ENCODE measurements around the gene BSCL2. TPM values are rescaled to one million over a fixed set of nuclear protein-coding genes. Genes with fewer than 3 reads are reported as not detected.
A peak's percentile ranks its signal among the peaks of the same experiment; 100 is the strongest.
"Not testable (repeated sequence)": the region's sequence is repeated elsewhere in the genome, so short reads cannot be mapped to it uniquely, and the experiment has no call there.

BSCL2 gene
- total RNA-seq, 2 donors from 2014 or later: 148 to 187 TPM

DNA sequence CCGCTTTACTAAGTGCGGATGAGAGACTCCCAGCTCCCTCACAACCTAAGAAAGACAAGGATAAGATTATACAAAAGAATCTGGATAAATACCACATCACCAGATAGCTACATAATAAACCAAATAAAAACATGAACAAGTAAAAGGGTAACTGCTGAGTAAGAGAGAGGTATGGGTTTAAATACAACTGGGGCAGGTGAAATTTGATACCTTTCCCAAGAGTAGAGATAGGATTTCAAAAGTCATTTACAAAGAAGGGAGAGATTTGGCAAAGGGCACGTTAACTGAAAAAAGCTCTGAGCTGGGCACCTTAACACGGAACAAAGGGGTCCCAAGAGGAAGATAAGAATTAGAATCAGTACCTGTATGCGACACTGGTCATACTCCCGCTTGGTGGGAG lies 30.1 kb downstream of the BSCL2 start:
- peaks cover 16% of the 10 kb centered on the region for H3K4me1 ChIP-seq (replicated peaks)

DNA sequence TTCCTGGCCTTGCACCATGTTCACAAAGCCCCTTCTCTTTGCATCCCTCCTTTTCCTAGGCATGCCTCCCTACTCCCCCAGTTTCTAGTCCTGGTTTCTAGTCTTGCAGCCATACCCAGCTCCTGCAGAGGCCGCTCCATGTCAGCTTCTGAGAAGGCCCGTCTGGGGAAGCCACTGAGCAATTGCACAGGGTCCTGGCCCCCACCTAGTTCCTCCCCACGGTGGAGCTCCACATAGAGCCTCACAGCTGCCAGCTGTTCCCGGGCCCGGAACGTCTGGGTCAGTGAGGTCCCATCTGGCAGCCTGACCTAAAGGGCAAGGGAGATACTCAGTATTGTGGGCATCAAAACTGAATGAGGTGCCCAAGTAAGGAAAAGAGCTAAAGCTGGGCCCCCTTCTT lies 30.5 kb downstream of the BSCL2 start:
- Histone ChIP-seq H3K27ac (no peak overlapping the region), H3K36me3 (no peaks in the 10 kb centered on the region), H3K27me3 (replicated peaks; ENCODE audit: insufficient read depth) (no peaks in the 10 kb centered on the region), H3K9me3 (no peaks in the 10 kb centered on the region), H3K4me1 (replicated peaks) (peaks cover 16% of the 10 kb centered on the region), H3K4me3 (no peak overlapping the region)
- TF ChIP-seq POLR2A (IDR thresholded peaks at IDR 0.05) (no peak), POLR2AphosphoS5 (IDR thresholded peaks at IDR 0.05) (no peak)
- TF ChIP-seq, protein P1, sequence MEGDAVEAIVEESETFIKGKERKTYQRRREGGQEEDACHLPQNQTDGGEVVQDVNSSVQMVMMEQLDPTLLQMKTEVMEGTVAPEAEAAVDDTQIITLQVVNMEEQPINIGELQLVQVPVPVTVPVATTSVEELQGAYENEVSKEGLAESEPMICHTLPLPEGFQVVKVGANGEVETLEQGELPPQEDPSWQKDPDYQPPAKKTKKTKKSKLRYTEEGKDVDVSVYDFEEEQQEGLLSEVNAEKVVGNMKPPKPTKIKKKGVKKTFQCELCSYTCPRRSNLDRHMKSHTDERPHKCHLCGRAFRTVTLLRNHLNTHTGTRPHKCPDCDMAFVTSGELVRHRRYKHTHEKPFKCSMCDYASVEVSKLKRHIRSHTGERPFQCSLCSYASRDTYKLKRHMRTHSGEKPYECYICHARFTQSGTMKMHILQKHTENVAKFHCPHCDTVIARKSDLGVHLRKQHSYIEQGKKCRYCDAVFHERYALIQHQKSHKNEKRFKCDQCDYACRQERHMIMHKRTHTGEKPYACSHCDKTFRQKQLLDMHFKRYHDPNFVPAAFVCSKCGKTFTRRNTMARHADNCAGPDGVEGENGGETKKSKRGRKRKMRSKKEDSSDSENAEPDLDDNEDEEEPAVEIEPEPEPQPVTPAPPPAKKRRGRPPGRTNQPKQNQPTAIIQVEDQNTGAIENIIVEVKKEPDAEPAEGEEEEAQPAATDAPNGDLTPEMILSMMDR (IDR thresholded peaks at IDR 0.05): no peak
- intact Hi-C loops (cut with DNase I): no loop called here
- DNase-seq (ENCODE audit: low spot score): no peak
- 51% methylated on average over 6 of the region's 6 CpGs for WGBS

More for the DNA sequence above, 30.1 kb downstream of the BSCL2 start:
- no peak overlapping the region for H3K27ac ChIP-seq
- TF ChIP-seq, protein P1 (IDR thresholded peaks at IDR 0.05): no peak
- no peak for TF ChIP-seq POLR2AphosphoS5 (IDR thresholded peaks at IDR 0.05)
- TF ChIP-seq POLR2A (IDR thresholded peaks at IDR 0.05): no peak
- H3K4me3 ChIP-seq: no peak overlapping the region
- no peaks in the 10 kb centered on the region for H3K9me3 ChIP-seq
- WGBS: 67% methylated on average over 6 of the region's 6 CpGs
- H3K27me3 ChIP-seq (replicated peaks; ENCODE audit: insufficient read depth): no peaks in the 10 kb centered on the region
- no peak for DNase-seq (ENCODE audit: low spot score)
- intact Hi-C loops (cut with DNase I): no loop called here
- H3K36me3 ChIP-seq: no peaks in the 10 kb centered on the region

DNA sequence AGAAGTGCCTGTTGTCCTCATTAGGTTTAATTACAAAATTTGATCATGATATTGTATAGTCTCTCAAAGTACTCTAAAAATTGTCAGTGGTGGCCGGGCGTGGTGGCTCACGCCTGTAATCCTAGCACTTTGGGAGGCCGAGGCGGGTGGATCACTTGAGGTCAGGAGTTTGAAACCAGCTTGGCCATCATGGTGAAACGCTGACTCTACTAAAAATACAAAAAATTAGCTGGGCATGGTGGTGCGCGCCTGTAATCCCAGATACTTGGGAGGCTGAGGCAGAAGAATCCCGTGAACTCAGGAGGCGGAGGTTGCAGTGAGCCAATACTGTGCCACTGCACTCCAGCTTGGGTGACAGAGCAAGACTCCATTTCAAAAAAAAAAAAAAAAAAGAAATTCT lies 31.8 kb downstream of the BSCL2 start:
- H3K27me3 ChIP-seq (replicated peaks; ENCODE audit: insufficient read depth); H3K36me3 ChIP-seq; H3K9me3 ChIP-seq; H3K27ac ChIP-seq; DNase-seq (ENCODE audit: low spot score); intact Hi-C loops (cut with DNase I); H3K4me3 ChIP-seq: not testable (repeated sequence)
- peaks cover 18% of the 10 kb centered on the region for H3K4me1 ChIP-seq (replicated peaks)
- WGBS: 91% methylated on average over 10 of the region's 10 CpGs

DNA sequence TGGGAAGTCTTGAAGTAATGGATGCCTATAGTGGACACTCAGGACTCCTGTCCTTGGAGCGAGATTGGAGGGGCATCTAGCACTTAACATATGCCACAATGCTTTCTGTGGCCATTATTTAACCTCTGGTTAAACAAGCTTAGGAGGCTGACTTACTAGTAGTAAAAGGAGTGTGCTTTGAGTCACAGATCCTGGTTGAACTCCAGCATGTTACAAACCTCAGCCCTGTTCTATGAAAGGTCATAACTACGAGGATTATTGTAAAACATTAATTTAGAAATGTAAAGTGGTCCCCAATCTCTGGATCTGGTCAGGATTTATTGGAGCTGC lies 34.1 kb downstream of the BSCL2 start:
- no peaks in the 10 kb centered on the region for H3K36me3 ChIP-seq
- WGBS: 62% methylated on average over 2 of the region's 2 CpGs

DNA sequence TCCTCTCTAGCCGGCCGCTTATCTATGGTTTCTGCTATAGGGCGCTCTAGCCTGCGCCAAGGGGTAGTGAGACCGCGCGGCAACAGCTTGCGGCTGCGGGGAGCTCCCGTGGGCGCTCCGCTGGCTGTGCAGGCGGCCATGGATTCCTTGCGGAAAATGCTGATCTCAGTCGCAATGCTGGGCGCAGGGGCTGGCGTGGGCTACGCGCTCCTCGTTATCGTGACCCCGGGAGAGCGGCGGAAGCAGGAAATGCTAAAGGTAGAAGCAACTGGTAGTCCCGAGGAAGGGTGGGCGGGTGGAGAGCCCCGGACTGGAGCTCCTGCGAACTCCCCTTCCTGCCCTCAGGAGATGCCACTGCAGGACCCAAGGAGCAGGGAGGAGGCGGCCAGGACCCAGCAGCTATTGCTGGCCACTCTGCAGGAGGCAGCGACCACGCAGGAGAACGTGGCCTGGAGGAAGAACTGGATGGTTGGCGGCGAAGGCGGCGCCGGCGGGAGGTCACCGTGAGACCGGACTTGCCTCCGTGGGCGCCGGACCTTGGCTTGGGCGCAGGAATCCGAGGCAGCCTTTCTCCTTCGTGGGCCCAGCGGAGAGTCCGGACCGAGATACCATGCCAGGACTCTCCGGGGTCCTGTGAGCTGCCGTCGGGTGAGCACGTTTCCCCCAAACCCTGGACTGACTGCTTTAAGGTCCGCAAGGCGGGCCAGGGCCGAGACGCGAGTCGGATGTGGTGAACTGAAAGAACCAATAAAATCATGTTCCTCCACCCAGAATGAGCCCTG lies 35.4 kb downstream of the BSCL2 start, which contains the start of the genes LBHD1 and UQCC3:
LBHD1 (minus strand) TSS at position 660 of the 782 bp plus-strand sequence. CDS start 2,236 bp downstream, outside the sequence.
UQCC3 (plus strand) TSS at position 66 of the 782 bp plus-strand sequence; CDS start at position 139, 73 bp downstream.
- intact Hi-C loops (cut with DNase I): no loop called here
- Histone ChIP-seq H3K4me1 (replicated peaks) (peaks cover 13% of the 10 kb centered on the region), H3K9me3 (no peaks in the 10 kb centered on the region), H3K4me3 (peak within 1 kb of the TSS; percentile 61 to 69), H3K27ac (peak within 1 kb of the TSS; percentile 82 to 87), H3K27me3 (replicated peaks; ENCODE audit: insufficient read depth) (no peaks in the 10 kb centered on the region), H3K36me3 (no peaks in the 10 kb centered on the region)
- under 1% methylated on average over 52 of the region's 59 CpGs for whole genome bisulfite sequencing
- DNase-seq (ENCODE audit: low spot score): peak; percentile 87
- TF ChIP-seq POLR2AphosphoS5 (IDR thresholded peaks at IDR 0.05): peak; percentile 80
- TF ChIP-seq POLR2A (IDR thresholded peaks at IDR 0.05): peak; percentile 49
- TF ChIP-seq, protein P1 (IDR thresholded peaks at IDR 0.05): peak in 1 of 4 experiments; percentile 22

More for the DNA sequence above, 34.1 kb downstream of the BSCL2 start:
- no peak for DNase-seq (ENCODE audit: low spot score)
- intact Hi-C loops (cut with DNase I): no loop called here
- no peak overlapping the region for H3K4me3 ChIP-seq
- peaks cover 18% of the 10 kb centered on the region for H3K4me1 ChIP-seq (replicated peaks)
- H3K27ac ChIP-seq: no peak overlapping the region
- TF ChIP-seq POLR2AphosphoS5 (IDR thresholded peaks at IDR 0.05): no peak
- TF ChIP-seq, protein P1 (IDR thresholded peaks at IDR 0.05): no peak
- no peak for TF ChIP-seq POLR2A (IDR thresholded peaks at IDR 0.05)
- H3K27me3 ChIP-seq (replicated peaks; ENCODE audit: insufficient read depth): no peaks in the 10 kb centered on the region
- no peaks in the 10 kb centered on the region for H3K9me3 ChIP-seq

Measured in prostate gland (tissue), 2 donors.